Epithelial cell of esophagus (primary cell): ENCODE data around the gene MAP3K2.

Experiments
- DNase-seq: peaks from one replicate; pipeline ENCODE4 v3.0.0; 2010; ENCODE audit warnings: low read depth
- H3K4me3 ChIP-seq: 2 replicates; pipeline ENCODE4 v1.5.1; 2011; ENCODE audit warnings: mild to moderate bottlenecking, low read length, control low read depth
- TF ChIP-seq, protein P1 (sequence below): IDR thresholded peaks from 2 replicates; pipeline ENCODE4 v1.5.1; 2011; ENCODE audit warnings: low read depth, mild to moderate bottlenecking, low read length, control low read depth, inconsistent platforms; ENCODE audit not compliant: insufficient read depth; ENCODE audit errors: missing control alignments

Gene MAP3K2

DNA sequence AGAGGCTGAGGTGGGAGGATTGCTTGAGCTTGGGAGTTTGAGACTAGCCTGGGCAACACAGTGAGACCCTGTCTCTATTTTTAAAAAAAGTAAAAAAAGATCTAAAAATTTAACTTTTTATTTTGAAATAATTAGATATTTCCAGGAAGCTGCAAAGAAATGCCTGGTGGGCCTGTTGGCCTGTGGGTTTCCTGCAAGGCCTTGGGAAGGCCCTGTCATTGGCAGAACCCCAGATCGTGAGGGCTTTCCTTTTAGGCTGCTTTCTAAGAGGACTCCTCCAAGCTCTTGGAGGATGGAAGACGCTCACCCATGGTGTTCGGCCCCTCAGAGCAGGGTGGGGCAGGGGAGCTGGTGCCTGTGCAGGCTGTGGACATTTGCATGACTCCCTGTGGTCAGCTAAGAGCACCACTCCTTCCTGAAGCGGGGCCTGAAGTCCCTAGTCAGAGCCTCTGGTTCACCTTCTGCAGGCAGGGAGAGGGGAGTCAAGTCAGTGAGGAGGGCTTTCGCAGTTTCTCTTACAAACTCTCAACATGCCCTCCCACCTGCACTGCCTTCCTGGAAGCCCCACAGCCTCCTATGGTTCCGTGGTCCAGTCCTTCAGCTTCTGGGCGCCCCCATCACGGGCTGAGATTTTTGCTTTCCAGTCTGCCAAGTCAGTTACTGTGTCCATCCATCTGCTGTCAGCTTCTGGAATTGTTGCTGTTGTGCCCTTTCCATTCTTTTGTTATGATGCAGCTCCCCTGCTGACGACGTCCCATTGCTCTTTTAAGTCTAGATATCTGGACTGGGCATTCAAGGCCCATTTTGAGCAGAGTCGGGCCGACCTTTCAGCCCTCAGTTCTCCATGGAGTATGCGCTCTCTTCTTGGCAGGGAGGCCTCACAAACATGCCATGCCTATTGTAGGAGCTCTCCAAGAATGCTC is 37.1 kb upstream of the MAP3K2 start:
- no peak overlapping the region for H3K4me3 ChIP-seq
- TF ChIP-seq, protein P1, sequence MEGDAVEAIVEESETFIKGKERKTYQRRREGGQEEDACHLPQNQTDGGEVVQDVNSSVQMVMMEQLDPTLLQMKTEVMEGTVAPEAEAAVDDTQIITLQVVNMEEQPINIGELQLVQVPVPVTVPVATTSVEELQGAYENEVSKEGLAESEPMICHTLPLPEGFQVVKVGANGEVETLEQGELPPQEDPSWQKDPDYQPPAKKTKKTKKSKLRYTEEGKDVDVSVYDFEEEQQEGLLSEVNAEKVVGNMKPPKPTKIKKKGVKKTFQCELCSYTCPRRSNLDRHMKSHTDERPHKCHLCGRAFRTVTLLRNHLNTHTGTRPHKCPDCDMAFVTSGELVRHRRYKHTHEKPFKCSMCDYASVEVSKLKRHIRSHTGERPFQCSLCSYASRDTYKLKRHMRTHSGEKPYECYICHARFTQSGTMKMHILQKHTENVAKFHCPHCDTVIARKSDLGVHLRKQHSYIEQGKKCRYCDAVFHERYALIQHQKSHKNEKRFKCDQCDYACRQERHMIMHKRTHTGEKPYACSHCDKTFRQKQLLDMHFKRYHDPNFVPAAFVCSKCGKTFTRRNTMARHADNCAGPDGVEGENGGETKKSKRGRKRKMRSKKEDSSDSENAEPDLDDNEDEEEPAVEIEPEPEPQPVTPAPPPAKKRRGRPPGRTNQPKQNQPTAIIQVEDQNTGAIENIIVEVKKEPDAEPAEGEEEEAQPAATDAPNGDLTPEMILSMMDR = no peak
- no peak for DNase-seq

DNA sequence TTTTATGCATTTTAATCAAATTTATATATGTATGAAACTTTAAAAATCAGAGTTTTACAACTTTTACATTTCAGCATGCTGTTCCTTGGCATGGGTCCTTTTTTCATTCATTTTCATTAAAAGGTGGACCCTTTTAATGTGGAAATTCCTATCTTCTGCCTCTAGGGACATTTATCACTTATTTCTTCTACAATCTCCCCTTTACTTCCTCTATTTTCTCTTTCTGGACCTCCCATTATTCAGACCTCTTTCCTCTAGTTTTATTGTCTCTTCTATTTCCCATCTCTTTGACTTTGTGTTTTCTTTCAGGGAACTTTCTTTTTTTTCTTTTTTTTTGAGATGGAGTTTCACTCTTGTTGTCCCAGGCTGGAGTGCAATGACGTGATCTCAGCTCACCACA is 36.1 kb upstream of the MAP3K2 start:
- DNase-seq = no peak
- TF ChIP-seq, protein P1 = no peak
- H3K4me3 ChIP-seq = no peak overlapping the region

DNA sequence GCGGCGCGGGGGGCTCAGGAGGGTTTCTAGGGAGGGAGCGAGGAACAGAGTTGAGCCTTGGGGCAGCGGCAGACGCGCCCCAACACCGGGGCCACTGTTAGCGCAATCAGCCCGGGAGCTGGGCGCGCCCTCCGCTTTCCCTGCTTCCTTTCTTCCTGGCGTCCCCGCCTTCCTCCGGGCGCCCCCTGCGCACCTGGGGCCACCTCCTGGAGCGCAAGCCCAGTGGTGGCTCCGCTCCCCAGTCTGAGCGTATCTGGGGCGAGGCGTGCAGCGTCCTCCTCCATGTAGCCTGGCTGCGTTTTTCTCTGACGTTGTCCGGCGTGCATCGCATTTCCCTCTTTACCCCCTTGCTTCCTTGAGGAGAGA is 35.7 kb upstream of the MAP3K2 start:
- TF ChIP-seq, protein P1 = no peak
- H3K4me3 ChIP-seq = peak overlapping the region; percentile 43
- DNase-seq = peak; percentile 64

DNA sequence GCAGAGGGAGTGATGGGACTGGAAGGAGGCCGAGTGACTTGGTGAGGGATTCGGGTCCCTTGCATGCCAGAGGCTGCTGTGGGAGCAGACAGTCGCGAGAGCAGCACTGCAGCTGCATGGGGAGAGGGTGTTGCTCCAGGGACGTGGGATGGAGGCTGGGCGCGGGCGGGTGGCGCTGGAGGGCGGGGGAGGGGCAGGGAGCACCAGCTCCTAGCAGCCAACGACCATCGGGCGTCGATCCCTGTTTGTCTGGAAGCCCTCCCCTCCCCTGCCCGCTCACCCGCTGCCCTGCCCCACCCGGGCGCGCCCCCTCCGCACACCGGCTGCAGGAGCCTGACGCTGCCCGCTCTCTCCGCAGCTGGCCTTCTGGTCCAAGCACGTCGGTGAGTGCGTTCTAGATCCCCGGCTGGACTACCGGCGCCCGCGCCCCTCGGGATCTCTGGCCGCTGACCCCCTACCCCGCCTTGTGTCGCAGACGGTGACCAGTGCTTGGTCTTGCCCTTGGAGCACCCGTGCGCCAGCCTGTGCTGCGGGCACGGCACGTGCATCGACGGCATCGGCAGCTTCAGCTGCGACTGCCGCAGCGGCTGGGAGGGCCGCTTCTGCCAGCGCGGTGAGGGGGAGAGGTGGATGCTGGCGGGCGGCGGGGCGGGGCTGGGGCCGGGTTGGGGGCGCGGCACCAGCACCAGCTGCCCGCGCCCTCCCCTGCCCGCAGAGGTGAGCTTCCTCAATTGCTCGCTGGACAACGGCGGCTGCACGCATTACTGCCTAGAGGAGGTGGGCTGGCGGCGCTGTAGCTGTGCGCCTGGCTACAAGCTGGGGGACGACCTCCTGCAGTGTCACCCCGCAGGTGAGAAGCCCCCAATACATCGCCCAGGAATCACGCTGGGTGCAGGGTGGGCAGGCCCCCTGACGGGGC is 35.0 kb upstream of the MAP3K2 start:
- H3K4me3 ChIP-seq = peak overlapping the region; percentile 43
- TF ChIP-seq, protein P1 = no peak
- DNase-seq = no peak

DNA sequence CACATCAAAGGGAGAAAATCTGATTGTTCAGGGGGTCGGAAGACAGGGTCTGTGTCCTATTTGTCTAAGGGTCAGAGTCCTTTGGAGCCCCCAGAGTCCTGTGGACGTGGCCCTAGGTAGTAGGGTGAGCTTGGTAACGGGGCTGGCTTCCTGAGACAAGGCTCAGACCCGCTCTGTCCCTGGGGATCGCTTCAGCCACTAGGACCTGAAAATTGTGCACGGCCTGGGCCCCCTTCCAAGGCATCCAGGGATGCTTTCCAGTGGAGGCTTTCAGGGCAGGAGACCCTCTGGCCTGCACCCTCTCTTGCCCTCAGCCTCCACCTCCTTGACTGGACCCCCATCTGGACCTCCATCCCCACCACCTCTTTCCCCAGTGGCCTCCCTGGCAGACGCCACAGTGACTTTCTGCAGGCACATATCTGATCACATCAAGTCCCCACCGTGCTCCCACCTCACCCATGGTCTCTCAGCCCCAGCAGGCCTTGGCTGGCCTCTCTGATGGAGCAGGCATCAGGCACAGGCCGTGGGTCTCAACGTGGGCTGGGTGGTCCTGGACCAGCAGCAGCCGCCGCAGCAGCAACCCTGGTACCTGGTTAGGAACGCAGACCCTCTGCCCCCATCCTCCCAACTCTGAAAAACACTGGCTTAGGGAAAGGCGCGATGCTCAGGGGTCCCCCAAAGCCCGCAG is 34.2 kb upstream of the MAP3K2 start:
- H3K4me3 ChIP-seq = no peak overlapping the region
- DNase-seq = no peak
- TF ChIP-seq, protein P1 = no peak

DNA sequence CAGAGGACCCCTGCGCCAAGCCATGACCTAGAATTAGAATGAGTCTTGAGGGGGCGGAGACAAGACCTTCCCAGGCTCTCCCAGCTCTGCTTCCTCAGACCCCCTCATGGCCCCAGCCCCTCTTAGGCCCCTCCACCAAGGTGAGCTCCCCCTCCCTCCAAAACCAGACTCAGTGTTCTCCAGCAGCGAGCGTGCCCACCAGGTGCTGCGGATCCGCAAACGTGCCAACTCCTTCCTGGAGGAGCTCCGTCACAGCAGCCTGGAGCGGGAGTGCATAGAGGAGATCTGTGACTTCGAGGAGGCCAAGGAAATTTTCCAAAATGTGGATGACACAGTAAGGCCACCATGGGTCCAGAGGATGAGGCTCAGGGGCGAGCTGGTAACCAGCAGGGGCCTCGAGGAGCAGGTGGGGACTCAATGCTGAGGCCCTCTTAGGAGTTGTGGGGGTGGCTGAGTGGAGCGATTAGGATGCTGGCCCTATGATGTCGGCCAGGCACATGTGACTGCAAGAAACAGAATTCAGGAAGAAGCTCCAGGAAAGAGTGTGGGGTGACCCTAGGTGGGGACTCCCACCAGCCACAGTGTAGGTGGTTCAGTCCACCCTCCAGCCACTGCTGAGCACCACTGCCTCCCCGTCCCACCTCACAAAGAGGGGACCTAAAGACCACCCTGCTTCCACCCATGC is 33.5 kb upstream of the MAP3K2 start:
- no peak overlapping the region for H3K4me3 ChIP-seq
- TF ChIP-seq, protein P1 = no peak
- no peak for DNase-seq
